Activated CD8-positive, alpha-beta memory T cell treated with anti-CD3 and anti-CD28 coated beads for 48 hours (primary cell): ENCODE measurements around the gene TTYH1.

Source experiments
- DNase-seq, 3 experiments: peaks; one replicate each; pipeline ENCODE4 v3.0.0-alpha.2; 2020; ENCODE audit warnings: low read depth in 2 of 3, low spot score in 2 of 3

The TTYH1 gene

DNA sequence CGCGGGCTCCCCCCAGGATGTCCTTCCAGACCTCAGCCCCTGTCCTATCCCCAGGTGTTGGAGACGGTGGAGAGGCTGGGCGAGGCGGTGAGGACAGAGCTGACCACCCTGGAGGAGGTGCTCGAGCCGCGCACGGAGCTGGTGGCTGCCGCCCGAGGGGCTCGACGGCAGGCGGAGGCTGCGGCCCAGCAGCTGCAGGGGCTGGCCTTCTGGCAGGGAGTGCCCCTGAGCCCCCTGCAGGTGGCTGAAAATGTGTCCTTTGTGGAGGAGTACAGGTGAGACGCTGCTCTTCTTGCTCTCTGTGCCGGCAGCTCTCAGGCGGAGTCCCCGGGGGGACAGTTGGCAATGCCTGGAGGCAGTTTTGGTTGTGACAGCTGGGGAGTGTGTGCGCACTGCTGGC, 6.9 kb downstream of the TTYH1 start:
- DNase-seq, result no peak

DNA sequence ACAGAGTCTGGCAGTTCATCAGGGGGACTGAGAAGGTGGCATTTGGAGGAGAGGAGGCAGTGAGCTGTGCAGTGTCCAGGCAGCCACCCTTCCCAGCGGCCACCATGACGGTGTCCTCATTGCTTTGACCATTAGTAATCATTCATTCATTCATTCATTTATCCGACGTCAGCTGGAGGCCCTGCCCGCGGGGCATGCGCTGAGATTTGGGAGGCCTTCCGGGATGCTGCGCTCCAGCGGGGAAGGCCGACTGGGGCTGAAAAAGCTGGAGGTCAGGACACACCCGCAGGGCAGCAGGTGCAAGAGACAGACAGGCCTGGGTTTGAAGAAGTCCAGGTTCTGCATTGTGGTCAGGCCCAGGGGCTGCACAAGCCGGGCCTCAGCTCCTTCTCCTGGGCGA, 8.9 kb downstream of the TTYH1 start:
- no peak for DNase-seq

DNA sequence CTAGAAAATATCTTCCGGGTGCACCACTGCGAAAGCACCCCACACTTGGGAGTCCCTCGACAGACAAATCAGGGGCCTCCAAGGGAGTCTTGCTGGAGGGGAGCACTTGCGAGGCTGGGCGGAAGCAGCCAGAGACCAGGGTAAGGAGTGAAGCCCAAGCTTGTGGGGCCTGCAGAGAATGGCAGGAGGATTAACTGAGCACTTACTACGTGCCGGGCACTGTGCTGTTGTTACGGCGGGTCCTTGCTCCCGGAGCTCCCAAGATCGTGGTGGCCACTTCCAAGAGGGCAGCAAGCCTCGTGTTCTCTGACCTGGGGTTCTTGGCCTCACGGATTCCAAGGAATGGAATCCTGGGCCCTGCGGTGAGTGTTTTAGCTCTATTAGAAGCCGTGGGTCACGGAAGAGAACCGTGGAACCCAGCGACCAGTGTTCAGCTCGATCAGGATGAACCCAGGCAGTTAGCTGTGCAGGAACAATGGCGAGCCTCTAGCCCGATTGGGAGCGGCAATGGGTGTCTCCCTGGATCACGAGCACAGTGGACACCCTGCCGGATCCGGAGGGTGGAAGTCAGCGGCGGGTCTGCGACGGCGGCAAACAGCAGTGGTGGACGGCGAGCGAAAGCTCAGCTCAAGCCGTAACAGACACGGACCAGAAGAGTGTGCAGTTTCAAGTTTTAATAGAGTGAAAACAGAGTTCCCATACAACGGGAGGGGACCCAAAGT, 9.6 kb downstream of the TTYH1 start:
- DNase-seq, result no peak

DNA sequence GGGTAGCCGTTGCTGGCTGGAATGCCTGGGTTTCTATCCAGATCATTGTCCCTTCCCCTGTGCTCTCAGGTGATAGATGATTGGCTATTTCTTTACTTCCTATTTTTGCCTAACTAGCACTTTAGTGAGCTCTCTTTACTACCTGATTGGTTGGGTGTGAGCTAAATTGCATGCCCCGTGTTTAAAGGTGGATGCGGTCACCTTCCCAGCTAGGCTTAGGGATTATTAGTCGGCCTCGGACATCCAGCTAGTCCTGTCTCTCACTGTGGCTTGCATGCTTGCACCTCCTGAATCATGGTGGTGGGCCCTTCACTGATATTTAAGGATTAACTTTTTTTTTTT, 10.1 kb downstream of the TTYH1 start:
- DNase-seq, result no peak

DNA sequence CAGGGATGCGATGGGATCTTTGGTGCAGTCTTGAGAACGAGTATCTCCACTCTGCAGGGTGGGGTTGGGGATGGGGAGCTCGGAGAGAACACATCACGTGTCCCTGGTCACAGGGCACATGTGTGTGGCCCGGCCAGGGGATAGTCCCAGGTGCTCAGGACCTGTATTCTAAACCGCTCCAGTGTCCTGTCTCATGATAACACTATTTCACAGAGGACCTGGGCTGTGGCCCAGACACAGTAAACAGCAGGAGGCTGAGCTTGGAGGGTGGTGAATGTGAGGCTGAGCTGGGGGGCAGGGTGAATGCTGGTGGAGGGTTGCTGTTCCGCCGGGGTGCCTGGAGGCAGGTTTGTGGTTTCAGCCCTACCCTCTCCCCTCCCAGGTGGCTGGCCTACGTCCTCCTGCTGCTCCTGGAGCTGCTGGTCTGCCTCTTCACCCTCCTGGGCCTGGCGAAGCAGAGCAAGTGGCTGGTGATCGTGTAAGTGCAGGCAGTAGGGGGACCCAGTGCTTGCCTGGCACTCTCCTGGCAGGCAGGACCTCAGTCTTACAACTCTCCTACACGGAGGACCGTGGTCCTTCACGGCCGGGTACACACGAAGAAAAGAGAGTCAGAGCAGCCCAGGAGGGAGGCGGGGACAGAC, 11.1 kb downstream of the TTYH1 start:
- DNase-seq, result no peak

DNA sequence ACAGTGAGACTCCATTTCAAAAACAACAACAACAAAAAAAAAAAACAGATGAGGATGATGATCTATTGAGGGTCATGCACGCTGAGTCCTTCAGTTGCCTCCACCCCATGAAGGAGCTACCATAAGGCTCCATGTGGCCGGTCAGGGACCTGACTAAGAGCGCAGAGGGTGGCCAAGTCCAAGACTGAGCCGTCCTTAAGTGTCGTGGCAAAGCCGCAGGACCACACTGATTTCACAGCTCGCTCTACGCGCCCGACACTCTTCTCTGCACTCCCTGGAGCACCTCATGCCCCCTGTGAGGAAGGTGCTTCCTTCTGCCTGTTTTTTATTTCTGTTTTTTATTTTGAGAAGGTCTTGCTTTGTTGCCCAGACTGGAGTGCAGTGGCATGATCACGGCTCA, 12.3 kb downstream of the TTYH1 start:
- DNase-seq, result no peak

DNA sequence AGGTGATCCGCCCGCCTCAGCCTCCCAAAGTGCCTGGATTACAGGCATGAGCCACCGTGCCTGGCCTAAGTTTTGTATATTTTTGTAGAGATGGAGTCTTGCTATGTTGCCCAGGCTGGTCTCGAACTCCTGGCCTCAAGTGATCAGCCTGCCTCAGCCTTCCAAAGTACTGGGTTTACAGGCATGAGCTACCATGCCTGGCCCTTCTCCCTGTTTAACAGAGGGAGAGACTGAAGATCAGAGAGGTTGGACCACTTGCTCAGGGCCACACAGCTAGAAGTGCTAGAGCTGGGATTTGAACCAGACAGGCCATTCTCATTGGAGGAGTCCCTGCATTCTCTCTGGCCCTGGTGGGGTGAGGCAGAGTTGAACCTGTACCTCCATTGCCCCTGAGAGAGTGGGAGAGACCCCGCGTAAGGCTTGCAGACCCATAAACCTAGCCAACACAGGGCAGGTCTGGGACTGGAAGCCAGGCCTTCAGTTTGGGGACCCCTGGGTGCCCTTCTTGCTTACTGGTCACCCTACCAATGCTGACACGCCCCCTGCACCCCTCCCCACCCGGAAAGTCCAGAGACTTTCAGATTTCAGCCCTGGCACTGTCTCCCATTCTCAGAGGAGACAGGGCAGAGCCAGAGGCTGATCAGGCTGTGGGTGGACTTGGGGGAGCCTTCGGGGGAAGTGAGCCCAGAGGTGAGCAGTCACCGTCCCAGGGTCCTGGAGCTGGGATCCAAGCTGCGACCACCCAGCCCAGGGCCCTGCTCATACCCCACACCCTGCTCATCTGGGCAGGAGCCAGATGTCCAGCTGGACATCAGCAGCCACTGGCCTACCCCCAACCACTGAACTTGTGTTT, 13.3 kb downstream of the TTYH1 start:
- no peak for DNase-seq

DNA sequence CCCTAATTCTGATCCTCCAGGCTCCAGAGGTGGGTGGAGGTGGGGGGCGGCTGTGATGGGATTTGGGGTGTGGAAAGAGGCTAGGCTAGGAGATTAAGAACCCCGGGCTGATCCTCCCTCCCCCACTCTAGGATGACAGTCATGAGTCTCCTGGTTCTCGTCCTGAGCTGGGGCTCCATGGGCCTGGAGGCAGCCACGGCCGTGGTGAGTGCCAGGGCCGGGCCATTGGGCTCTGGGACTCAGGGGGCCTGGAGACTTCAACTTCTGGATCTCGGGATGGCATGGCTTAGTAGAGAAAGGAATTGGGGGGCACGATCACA, 13.9 kb downstream of the TTYH1 start:
- no peak for DNase-seq

DNA sequence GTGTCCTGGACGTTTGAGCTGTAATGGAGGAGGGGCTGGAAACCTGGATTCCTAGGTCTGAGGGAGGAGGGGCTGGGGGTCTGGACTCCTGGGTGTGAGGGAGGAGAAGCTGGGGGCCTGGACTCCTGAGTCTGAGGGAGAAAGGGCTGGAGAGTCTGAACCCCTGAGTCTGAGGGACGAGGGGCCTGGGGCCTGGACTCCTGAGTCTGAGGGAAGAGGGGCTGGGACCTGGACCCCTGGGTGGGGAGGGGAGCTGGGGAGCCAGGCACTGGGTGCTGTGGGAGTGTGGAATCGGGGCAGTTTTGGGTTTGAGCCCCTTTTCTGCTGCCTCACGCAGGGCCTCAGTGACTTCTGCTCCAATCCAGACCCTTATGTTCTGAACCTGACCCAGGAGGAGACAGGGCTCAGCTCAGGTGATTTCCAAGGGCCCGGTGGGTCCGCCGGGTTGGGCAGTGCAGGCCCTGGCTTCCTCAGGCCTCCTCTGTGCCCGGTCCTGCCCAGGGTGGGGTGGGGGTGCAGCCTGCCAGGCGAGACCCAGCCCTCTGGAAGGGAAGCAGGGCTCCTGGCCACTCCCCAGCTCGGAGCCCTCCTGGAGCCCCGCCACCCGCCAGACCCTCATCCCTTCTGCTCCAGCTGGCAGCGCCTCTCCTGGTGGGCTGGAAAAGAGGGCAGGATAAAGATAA, 14.4 kb downstream of the TTYH1 start:
- no peak for DNase-seq

DNA sequence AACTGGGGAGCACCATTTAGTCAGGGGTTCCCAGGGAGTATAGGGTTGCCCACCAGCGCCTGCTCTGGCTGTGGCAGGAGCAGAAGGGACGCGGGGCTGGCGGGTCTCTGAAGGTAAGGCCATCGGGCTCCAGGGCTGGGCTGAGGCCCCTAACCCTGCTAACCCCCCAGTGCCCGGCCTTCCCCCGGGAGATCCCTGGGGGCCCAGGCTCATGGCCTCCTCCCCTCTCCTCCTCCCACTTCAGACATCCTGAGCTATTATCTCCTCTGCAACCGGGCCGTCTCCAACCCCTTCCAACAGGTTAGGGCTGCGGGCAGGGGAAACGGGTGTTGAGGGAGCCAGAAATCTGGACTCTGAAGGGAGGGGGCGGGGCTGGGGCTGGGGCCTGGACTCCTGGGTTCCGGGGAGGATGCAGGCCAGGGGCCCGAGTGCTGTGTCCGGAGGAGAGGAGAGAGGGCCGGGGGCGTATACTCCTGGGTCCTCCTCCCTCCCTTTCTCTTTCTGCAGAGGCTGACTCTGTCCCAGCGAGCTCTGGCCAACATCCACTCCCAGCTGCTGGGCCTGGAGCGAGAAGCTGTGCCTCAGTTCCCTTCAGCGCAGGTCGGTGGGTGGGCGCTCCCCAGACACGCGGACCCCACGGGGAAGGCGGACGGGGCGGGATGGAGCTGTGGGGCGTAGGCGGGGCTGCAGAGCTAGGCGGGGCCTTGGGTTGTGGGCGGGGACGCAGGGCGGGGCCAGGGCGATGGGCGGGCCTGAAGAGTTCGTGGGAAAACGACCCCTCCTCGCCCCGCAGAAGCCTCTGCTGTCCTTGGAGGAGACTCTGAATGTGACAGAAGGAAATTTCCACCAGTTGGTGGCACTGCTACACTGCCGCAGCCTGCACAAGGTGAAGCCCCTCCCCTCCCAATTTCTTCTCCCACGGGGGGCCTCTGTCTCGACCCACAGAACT, 15.3 kb downstream of the TTYH1 start:
- DNase-seq, result peak in 2 of 3 experiments; percentile 30 to 38

DNA sequence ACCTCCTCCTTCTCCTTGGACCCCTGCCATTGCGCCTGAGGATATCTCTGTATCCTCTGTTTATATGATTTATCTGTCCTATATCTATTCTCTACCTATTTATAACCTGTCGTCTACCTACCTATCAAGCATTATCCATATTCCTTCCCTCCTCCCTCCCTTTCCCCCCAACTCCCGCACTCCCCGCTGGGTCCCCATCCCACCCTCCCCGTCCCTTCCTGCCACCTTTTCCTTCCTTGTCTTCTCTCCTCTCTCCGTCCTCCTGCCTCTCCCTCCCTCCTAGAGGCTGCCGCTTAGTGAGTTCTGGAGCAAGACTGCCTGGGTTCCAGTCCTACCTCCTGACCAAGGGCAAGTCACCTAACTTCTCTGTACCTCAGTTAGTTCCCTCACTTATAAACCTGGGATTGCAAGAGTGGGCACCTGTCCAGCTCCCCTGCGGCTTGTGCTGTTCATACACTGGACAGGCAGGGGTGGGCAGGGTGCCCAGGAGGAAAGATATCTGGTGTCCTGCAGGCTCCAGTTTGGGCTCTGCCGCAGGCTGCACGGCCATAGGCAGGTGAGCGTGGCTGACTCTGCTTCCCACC, 16.1 kb downstream of the TTYH1 start:
- no peak for DNase-seq

DNA sequence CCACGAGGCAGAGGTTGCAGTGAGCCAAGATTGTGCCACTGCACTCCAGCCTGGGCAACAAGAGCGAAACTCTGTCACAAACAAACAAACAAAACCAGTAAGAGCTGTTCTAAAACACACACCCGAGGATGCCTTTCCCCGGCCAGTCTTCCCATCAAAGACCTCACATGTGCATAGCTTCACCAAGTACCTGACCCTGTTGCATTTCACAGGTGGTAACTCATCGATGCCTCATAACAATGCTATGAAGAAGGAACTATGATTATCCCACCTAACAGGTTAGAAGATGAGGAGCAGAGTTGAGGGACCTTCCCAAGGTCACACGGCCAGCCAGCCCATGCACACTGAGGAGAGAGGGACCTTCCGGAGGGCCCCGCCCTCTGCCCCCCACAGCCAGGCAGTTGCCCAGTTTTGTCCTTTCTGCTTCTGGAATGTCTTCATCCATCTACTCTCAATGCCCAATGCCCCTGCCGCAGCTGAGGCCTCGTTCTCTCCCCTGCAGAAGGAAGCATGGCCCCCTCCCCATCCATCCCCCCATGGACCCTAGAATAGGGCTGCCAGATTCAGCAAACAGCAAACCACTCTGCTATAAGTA, 17.0 kb downstream of the TTYH1 start:
- no peak for DNase-seq

DNA sequence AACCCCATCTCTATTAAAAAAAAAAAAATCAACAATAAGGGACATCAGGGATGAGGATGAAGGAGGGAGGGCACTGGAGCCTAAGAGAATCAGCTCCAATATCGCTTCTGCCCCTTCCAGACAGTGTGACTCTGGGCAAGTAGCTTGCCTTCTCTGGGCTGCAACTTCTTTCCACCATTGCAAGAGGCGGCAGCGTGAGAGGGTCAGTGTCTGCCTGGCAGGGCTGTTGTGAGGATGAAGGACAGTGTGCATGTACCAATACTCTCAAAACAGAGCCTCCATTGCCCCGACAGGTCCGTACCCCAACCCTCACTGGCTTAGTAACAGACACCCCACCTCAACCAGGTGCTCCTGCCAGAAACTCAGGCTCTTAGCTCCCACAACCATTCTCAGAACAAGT, 18.4 kb downstream of the TTYH1 start:
- no peak for DNase-seq

DNA sequence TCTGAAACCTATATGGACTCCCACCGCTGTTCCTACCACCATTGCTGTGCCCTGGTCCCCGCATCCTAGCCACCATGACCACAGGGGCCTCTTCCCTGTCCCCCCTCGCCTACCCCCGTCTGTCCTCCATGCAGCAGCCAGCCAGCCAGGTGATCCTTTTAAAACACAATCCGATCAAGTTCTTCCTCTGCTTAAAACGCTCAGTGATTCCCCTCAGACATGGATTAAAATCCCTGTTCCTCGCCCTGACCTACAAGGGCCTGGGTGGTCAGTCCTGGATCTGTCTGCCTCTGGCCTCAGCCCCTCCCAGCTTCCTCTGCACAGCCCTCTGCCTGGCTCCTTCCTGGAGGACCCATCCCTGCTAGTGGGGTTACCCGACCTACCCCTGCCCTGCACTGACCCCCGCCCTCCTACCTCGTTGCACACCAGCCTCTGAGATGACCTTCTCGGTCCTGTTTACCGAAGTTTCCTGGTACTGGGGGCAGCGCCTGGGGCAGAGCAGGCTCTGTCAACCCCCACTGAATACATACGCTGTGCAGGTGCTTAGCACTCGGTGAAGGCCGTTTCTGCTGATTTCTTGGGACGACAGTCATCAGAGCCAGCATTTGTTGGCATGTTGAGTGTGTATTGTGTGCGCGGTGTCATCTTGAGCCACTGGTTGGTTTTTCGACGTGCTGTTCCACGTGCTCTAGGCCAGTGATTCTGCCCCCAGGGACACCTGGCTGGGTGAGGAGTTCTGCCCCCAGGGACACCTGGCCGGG, 19.0 kb downstream of the TTYH1 start:
- no peak for DNase-seq

DNA sequence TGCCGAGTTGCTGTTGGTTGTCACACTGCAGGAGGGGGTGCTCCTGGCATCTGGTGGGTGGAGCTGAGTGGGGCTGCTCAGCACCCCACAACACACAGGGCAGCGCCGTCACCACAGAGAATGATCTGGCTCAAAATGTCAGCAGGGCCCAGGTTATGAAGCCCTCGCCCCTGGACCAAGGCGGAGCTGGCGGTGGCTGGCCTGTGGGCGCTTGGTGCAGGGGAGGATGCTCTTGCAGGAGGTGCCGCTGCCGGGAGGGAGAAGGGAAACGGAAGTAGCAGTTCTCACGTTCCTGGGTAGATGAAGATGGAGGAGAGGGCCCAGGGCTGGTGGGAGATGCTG, 19.6 kb downstream of the TTYH1 start:
- DNase-seq, result no peak

DNA sequence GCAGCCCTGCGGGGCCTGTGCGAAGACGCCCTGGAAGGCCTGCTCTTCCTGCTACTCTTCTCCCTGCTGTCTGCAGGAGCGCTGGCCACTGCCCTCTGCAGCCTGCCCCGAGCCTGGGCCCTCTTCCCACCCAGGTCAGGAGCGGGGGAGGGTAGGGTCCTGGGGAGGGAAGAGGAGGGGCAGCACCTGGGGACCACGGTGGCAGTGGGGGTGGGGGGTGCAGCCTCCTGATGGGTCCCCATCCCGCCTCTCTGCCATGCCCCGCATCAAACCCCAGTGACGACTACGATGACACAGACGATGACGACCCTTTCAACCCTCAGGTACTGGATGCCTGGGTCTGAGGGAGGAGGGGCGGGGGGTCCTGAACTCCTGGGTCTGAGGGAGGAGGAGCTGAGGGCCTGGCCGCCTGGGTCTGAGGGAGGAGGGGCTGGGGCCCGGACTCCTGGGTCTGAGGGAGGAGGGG, 20.3 kb downstream of the TTYH1 start:
- DNase-seq, result no peak

DNA sequence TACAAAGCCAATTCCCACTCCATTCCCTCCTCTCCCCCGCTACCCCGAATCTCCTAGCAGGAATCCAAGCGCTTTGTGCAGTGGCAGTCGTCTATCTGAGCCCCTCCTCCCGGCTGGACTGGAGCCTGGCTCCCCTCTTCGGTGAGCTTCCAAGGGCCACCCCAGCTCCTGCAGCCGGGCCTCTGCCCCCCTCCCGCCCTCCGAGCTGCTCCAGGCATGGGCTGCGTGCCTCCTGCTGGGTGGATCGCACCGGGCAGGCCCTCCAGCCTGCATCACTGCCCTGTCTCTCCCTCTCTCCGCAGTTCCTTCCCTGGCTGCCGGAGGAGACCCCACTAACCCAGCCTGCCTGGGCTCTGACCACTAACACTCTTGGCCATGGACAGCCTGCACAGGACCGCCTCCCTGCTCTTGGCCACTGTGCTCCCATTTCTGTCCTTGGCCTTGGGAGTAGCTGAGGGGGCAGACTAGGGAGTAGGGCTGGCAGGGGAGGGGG, 20.8 kb downstream of the TTYH1 start:
- no peak for DNase-seq

DNA sequence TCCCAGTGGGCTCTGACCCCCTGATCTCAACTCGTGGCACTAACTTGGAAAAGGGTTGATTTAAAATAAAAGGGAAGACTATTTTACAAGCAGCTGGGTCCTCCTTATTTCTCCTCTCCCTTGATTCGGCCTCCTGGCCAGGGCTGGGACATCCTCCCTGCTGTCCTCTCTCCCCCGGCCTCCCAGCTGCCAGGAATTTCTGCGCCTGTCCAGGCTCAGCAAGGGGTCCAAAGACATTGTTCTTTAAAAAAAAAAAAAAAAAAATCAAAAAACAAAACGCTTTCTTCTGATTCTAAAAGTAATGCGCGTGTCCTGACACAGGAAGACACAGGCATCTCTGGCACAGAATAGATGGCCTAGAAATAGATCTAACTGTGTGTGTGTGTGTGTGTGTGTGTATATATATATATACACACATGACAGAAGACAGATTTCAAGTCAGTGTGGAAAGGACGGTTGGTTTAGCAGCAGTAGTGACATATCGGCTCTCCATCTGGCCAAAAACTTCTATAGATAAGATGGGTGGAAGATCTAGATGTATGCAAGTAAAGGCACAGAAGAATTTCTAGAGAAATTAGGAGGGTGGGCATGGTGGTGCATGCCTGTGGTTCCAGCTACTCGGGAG, 21.5 kb downstream of the TTYH1 start:
- DNase-seq, result no peak
